ENCODE data around the gene TMEM184B.

DNA sequence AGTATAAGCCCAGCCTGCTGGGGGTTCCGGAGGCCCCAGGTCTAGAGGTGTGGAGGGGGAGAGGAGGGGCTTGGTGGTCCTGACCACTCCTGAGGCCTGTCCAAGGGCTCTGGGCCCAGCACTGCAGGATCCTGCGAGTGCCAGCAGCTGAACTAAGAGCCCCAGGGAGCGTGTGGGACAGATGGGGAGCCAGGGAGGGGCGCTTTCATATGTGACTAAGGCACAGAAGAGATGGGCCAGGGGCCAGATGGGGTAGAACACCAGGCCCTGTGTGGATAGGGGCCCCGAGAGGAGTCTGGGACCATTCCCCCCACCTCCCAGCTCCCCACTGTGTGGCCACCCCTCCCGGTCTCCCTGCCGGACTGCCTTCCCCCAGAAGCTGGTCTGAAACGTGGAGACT lies 52.6 kb downstream of the TMEM184B start:
- TF ChIP-seq CTCF (IDR thresholded peaks at IDR 0.05), result no peak
- no peak for TF ChIP-seq EZH2phosphoT487 (IDR thresholded peaks at IDR 0.05)
- TF ChIP-seq EZH2 (IDR thresholded peaks at IDR 0.05), result no peak
